HT-29 (cell line): ENCODE data around the gene RIT1. TPM values are rescaled to one million over a fixed set of nuclear protein-coding genes. Genes with fewer than 3 reads are reported as not detected.

Source experiments
- DNase-seq: peaks from one replicate; pipeline ENCODE4 v3.0.0-alpha.2; 2015; ENCODE audit warnings: low spot score
- total RNA-seq: library from RNA; depleted of rRNA; stranded (reverse); fragments of >200 nt; shearing (Covaris generic); gene quantifications from 2 replicates; pipeline ENCODE4 v1.2.3, GENCODE V29; 2014

The RIT1 gene
- total RNA-seq, 1 experiment from 2014 or later, result 6.5 TPM

GRCh38 chr1:155893389-155894142 is 17.6 kb downstream of the RIT1 start:
- no peak for DNase-seq

- no peak for DNase-seq
Measured at GRCh38 chr1:155892796-155893195, 18.4 kb downstream of the RIT1 start.

- DNase-seq, result no peak
Measured at GRCh38 chr1:155890251-155890650, 20.9 kb downstream of the RIT1 start.

DNA sequence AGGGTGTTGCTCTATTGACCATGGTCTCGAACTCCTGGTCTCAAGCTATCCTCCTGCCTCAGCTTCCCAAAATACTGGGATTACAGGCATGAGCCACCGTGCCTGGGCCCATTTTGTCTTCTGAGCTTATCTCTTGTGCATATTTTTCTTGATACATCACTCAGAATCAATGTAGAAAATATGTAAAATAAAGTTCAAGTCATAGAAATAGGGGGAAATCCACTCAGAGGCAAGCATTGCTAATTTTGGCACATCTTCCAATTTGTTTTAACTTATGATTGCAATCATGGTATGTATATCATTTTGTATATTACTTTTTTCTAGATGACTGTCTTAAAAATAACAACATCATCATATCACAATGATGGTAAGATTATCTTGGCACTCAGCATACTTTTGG is 21.6 kb downstream of the RIT1 start:
- no peak for DNase-seq

- DNase-seq, result no peak
Measured at GRCh38 chr1:155888481-155888880, 22.7 kb downstream of the RIT1 start.

GRCh38 chr1:155884982-155885381 is 26.2 kb downstream of the RIT1 start:
- no peak for DNase-seq

DNA sequence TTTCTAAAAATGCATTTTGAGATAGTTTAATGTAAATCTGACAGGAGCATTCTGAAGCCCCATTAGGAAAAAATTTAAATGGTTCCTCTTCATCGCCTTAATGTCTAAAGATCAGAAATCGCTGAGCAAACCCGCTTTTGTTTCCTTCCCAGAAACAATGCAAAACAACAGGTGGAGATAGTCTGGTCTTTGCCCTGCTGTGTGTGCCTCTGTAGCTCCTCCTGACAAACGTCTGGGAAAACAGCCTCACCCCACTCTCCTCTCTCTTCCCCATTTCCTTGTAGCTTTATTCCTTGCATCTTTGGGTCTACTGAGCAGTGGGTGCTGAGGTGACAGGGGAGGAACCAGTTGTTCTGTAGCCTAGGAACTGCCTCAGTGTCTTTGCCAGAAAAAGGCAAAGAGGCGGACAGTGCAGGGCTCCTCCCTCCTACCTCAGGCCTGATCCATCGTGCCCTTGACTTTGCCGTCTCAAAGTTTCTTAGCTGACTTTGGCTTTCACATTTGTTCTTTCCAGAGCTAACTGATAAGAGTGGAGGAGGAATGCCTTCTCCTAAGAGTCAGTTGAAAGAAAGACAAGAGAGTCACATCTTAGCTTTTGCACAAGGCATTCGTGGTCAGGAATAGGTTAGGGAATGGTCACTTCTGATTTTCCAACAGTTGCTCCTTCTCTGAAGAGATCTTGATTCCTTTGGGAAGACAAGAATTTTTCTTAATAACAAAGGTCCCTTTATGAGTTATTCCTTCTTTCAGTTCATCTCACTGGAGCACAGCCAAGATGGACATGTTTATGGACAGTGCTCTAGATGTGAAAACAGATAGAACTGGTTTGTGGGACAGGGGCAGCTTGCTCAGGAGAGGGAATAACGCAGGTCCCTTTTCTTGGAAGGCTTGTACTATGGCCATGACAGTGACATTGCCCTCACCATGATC is 26.9 kb downstream of the RIT1 start:
- DNase-seq, result no peak

DNA sequence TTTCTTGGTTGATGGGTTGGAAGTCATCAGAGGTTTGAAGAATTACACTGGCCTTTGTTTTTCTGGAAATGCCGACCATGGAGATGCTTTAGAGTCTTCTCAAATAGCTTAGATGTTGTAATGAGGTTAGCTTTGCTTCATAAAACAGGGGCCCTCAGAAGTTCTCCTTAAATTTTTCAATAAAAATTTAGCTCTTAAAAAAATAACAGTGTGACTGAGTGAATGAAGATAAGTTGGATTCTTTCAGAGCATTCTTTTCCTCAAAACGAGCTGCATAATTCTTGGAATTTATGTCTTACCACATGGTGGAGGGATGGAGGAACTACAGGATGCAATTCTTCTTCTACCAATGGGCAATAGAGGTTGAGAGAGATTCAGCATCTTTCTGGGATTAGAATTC is 28.4 kb downstream of the RIT1 start:
- no peak for DNase-seq

DNA sequence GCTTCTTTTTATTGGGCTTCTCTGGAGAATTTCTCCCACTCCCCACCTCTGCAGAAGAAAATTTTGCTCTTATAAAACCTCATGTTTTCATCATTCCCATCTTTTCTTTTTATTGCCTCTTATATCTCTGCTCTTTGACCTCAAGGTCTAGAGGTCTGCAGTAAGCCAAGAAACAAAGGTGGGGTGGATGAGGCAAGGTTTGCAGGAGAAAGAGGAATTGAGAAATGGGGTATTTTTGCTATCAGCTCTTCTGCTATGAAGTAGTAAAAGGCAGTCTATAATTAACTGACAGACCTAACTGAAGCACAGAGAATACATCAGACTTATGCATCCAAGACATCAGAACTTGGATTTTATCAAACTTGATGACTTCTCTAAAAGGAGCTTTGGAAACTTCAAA is 28.9 kb downstream of the RIT1 start:
- no peak for DNase-seq

DNA sequence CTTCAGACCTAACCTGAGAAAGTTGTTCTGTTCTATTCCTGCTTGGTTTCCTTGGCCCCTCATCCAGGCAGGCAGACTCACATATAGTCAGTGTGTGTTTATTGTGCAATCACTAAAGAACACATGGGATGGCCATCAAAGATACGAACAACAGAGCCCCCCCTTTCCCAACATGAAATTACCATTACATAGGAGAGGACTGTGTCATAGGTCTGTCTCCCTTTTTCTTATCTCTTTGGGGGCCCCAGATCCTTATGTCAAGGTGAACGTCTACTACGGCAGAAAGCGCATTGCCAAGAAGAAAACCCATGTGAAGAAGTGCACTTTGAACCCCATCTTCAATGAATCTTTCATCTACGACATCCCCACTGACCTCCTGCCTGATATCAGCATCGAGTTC is 30.2 kb downstream of the RIT1 start:
- no peak for DNase-seq

- DNase-seq, result no peak
Measured at GRCh38 chr1:155880251-155880650, 30.9 kb downstream of the RIT1 start.

DNA sequence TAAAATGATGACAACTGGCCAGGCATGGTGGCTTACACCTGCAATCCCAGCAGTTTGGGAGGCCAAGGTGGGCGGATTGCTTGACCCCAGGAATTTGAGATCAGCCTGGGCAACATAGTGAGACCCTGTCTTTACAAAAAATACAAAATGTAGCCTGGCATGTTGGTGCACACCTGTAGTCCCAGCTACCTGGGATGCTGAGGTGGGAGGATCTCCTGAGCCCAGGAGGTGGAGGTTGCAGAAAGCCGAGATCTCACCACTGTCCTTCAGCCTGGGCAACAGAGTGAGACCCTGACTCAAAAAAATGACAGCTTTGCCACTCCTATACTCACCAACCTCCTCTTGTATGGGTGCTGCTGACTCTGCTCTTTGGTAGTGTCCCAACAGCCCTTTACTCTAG is 33.2 kb downstream of the RIT1 start:
- DNase-seq, result no peak

GRCh38 chr1:155873860-155874259 is 37.3 kb downstream of the RIT1 start:
- peak; percentile 22 for DNase-seq

DNA sequence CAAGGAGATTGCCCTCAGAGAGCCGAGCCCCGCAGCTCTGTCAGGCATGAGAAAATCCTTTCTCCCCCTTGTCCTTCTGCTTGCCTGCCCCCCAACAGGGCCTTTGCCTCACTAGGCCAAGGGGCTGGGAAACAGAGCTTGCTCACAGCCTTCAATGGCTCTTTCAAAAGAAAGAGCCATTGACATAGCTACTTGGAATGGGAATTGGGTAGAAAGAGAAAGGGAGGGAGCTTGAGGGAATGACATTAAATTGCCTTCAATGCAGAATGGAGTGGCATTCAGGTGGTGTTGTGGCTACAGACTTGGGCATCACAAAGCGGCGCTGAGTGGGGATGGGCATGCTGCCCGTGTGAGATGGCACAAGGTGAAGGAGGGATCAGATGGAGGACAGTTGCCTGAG is 38.6 kb downstream of the RIT1 start:
- DNase-seq, result no peak

DNA sequence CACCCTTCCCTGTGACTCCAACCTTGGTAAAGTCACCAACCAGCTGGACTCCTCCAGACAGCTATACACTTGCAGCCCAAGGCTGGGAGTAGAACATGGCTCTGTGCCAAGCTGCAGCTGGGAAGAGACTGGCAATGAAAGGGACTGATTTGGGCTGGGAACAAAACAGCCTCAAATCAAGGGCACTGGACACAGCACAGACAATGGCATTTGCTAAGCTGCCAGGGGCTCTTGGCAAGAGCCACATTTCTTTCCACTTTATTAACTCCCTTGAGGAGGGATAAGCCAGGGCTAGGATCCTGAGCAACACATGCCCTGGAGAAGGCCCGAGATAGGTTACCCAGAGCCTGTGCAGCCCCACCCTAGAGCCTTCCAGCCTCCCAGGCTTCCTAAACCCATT is 39.8 kb downstream of the RIT1 start:
- DNase-seq, result no peak

DNA sequence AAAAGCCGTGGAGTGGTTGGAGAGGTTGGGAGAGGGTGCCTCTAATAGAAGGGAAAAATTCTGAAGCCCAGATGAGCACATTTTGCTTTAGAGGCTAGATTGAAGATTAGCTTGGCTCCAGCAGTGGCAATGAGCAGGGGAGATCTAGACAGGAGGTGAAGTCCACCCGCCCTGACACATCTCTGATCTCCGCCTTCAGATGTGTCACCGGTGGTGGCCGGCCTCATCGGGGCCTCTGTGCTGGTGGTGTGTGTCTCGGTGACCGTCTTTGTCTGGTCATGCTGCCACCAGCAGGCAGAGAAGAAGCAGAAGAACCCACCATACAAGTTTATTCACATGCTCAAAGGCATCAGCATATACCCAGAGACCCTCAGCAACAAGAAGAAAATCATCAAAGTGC is 43.4 kb downstream of the RIT1 start:
- no peak for DNase-seq

- DNase-seq, result no peak
Measured at GRCh38 chr1:155864393-155864792, 46.8 kb downstream of the RIT1 start.

- DNase-seq, result no peak
Measured at GRCh38 chr1:155861896-155862295, 49.3 kb downstream of the RIT1 start.

- no peak for DNase-seq
Measured at GRCh38 chr1:155860970-155861510, 50.1 kb downstream of the RIT1 start.

- DNase-seq, result no peak
Measured at GRCh38 chr1:155859881-155860871, 51.0 kb downstream of the RIT1 start.

GRCh38 chr1:155859234-155859829 is 51.8 kb downstream of the RIT1 start, which contains the start of gene SYT11:
Gene SYT11 (plus strand): TSS chr1:155859567. CDS start chr1:155859762, 195 bp downstream.
- DNase-seq, result peak; percentile 95
